BLaER1 (cell line): Measurements from ENCODE around the gene SGPL1.

Source experiments
- H3K27ac ChIP-seq: shearing (Covaris generic); formaldehyde crosslinking; 2 replicates; pipeline ENCODE4 v1.8.1; 2022
- H3K27me3 ChIP-seq: shearing (Covaris generic); formaldehyde crosslinking; 2 replicates; pipeline ENCODE4 v1.8.1; 2022
- H3K36me3 ChIP-seq: shearing (Covaris generic); formaldehyde crosslinking; 2 replicates; pipeline ENCODE4 v1.8.1; 2022
- H3K4me1 ChIP-seq: shearing (Covaris generic); formaldehyde crosslinking; 2 replicates; pipeline ENCODE4 v1.8.1; 2022
- H3K4me2 ChIP-seq: shearing (Covaris generic); formaldehyde crosslinking; 2 replicates; pipeline ENCODE4 v1.8.1; 2022
- H3K4me3 ChIP-seq: shearing (Covaris generic); formaldehyde crosslinking; 2 replicates; pipeline ENCODE4 v1.8.1; 2022
- H3K9ac ChIP-seq: shearing (Covaris generic); formaldehyde crosslinking; 2 replicates; pipeline ENCODE4 v1.8.1; 2022
- H3K9me3 ChIP-seq: shearing (Covaris generic); formaldehyde crosslinking; 2 replicates; pipeline ENCODE4 v1.8.1; 2022
- H4K20me1 ChIP-seq: shearing (Covaris generic); formaldehyde crosslinking; 2 replicates; pipeline ENCODE4 v1.8.1; 2022
- Cebpa-rat ChIP-seq: shearing (Covaris generic); IDR thresholded peaks from 2 replicates; pipeline ENCODE4 v1.8.1; 2022

Gene SGPL1

DNA sequence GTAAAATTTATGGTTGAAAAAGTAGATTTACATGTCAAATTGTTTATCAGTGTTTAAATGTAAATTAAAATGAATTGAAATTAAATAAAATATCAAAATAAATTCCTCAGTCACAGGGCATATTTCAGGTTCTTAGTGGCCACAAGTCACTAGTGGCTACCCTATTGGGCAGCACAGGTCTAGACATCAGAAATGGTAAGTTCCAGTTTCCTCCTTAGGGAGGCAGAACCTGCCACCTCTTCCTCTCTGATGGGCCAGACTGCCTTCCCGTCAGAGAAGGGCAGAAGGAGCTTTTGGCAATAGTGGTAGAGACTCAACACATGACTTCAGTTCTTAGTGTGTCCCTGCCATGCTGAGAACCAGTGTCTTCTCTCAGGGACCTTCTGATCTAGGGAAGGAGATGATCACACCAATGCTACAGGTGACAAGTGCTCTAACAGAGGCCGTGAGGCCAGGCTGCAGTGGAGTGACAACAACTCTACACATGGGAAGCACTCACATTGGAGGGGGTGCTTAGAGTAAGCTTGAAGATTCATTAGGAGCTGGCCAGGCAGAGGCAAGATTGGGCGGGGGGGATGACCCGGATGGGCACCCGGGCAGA, 87.0 kb downstream of the SGPL1 start:
- Histone ChIP-seq H3K4me1 (peaks cover 26% of the 10 kb centered on the region), H3K9ac (no peak overlapping the region), H3K9me3 (no peaks in the 10 kb centered on the region), H4K20me1 (no peaks in the 10 kb centered on the region), H3K4me3 (no peak overlapping the region), H3K4me2 (peak overlapping the region; percentile 31; the same call in 1 of the 2 replicates), H3K27me3 (no peaks in the 10 kb centered on the region), H3K36me3 (no peaks in the 10 kb centered on the region), H3K27ac (no peak overlapping the region; the same call in 1 of the 2 replicates)
- TF ChIP-seq Cebpa-rat = no peak

DNA sequence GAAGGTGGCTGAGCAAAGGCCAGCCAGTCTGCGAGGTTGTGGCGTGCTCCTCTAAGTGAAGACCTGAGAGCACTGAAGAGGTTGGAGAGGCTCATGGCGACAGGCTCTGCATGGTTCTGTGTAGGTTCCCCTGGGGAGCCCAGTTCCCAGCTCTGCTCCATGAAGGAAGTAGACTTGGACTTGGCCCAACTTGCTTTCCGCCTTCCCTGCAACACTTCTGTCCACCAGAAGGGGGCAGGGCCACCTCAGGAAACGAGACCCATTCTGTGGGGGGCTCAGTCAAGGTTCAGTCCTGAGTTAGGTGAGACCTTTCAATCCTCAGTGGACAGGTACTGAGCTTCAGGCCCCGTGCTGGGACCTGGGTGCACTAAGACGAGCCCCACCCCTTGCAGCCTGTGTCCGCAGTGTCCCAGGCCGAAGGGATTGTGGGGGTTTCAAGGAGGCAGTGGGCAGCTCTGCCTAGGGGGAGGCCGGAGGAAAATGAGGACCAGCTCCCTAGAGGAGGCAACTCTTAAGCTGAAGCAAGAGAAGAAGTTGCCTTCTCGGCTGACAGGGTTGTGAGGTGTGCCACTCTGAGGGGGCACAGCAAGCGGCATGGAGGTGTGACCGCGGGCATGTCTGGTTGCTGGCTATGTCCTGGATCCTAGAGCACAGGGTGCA, 87.6 kb downstream of the SGPL1 start:
- no peaks in the 10 kb centered on the region for H3K9me3 ChIP-seq
- H3K4me2 ChIP-seq = peak overlapping the region; percentile 31; the same call in 1 of the 2 replicates
- no peaks in the 10 kb centered on the region for H4K20me1 ChIP-seq
- no peak overlapping the region; the same call in 1 of the 2 replicates for H3K27ac ChIP-seq
- H3K4me1 ChIP-seq = peaks cover 32% of the 10 kb centered on the region
- no peaks in the 10 kb centered on the region for H3K27me3 ChIP-seq
- H3K9ac ChIP-seq = no peak overlapping the region
- H3K4me3 ChIP-seq = no peak overlapping the region
- TF ChIP-seq Cebpa-rat = no peak
- no peaks in the 10 kb centered on the region for H3K36me3 ChIP-seq

DNA sequence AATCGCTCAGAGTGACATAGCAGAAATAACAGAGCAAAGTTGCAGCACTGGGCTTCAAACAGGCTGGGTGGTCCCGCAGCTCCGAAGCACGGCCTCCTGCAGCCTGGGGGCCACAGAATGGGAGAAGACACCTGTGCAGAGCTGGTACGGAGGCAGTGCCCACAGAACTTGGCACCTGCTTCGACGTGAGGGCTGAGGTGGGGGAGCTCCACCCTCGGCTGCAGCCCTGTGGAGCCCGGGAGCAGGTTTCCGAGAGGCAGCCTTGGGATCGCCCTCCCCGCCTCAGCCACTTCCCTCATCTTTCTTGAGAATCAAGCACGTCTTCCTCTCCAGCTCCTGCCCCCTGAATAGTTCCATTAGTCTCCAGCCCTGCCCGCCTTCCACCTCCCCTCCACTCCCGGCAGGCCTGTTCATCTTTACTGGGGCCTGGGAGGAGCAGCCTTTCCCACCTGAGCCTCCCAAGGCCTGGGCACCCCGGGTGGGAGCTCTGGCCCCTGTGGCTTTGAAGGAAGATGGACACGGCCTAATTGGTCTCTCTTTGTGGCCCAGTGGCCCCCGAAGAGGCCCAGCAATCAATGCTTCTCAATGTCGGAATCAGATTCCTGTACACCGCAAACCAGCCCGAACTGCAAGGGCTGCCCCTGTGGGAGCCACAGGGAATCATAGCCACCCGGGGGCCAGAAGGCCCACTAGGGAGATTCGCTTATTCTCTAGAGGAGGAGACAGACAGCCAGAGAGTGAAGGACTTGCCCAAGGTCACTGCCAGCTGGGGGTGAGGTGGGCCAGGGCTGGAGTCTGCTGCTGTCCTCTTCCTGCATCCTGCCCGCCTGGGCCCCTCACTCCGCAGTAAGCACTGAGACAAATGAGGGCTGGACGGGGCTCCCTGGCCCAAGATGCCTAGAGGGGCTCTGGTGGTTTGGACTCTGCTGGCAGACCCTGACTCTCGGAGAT, 89.6 kb downstream of the SGPL1 start:
- no peaks in the 10 kb centered on the region for H4K20me1 ChIP-seq
- H3K36me3 ChIP-seq = no peaks in the 10 kb centered on the region
- no peak overlapping the region for H3K4me3 ChIP-seq
- 0 out of 2 replicates have a peak overlapping the region, but pooled peaks have one; percentile 12 for H3K9ac ChIP-seq
- TF ChIP-seq Cebpa-rat = no peak
- no peak overlapping the region for H3K4me2 ChIP-seq
- H3K9me3 ChIP-seq = no peaks in the 10 kb centered on the region
- H3K4me1 ChIP-seq = peaks cover 38% of the 10 kb centered on the region
- no peaks in the 10 kb centered on the region for H3K27me3 ChIP-seq
- no peak overlapping the region for H3K27ac ChIP-seq

DNA sequence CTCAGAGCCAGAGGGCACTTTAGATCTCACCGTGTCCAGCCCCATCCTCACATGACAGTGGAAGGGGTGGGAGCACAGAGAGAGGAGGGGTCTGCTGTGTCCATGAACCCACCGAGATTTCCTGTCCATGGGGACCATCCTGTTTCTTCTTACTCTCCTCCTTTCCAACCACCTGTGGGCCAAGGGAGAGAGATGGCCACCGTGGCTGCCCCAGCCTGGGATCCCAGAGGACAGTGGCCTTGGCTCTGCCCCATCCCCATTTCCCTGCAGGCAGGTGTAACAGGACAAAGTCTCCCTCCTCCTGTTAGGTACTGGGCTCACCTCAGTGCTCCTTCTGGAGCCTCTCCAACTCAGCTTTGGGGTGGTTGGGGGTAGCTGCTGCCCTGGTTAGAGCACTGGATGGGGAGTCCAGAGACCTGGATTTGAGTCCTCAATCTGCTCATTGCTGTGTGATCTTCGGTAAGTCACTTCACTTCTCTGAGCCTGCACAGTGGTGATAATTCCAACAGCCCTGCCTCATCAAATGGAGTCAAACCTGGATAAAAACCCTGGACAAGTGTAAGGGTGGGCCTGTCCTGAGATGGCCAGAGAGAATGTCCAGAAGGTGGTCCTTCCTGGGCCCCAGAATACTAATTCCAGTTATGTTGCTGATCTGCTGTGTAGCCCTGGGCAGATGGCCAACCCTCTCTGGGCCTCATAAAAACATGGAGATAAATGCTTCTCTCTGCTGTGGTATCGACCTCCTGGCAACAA, 90.5 kb downstream of the SGPL1 start:
- Histone ChIP-seq H3K9ac (no peak overlapping the region), H3K4me2 (no peak overlapping the region), H3K4me1 (peaks cover 38% of the 10 kb centered on the region), H3K9me3 (no peaks in the 10 kb centered on the region), H3K4me3 (no peak overlapping the region), H3K27me3 (no peaks in the 10 kb centered on the region), H3K27ac (no peak overlapping the region), H4K20me1 (no peaks in the 10 kb centered on the region), H3K36me3 (no peaks in the 10 kb centered on the region)
- TF ChIP-seq Cebpa-rat = no peak

DNA sequence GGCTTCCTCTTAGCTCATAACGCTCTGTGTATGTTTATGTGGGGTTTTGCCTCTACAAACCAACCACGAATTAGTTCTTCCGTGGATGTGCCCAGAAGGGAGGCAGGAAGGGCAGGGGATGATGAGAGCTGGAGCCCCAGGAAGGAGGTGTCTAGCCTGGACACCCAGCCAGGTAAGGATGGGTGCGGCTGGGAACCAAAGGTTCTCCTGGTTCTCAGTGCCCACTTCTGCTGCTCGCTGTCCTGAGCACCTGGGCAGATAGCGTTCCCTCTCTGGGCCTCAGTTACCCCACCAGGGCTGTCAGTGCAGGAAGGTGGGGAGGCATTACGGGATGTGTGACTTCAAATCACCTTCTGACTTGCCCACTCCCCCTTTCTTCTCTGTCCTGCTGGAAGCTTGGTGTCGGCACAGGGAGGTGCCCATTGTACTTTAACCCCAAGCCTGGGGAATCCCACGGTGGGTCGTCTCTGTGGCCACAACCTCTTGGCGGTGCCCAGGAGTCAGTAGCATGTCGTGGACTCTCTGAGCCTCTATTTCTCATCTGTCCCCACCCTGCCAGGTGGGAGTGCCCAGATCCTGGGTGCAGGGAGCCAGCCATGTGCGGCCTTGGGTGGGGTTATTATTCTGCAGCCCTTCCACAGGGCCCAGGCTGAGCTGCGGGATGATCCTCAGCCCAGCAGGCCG, 91.3 kb downstream of the SGPL1 start:
- peak overlapping the region; percentile 68 for H3K27ac ChIP-seq
- peaks cover 38% of the 10 kb centered on the region for H3K4me1 ChIP-seq
- H3K9ac ChIP-seq = peak overlapping the region; percentile 74
- no peaks in the 10 kb centered on the region for H3K9me3 ChIP-seq
- no peaks in the 10 kb centered on the region for H4K20me1 ChIP-seq
- TF ChIP-seq Cebpa-rat = no peak
- H3K36me3 ChIP-seq = no peaks in the 10 kb centered on the region
- no peaks in the 10 kb centered on the region for H3K27me3 ChIP-seq
- H3K4me2 ChIP-seq = peak overlapping the region; percentile 89
- H3K4me3 ChIP-seq = no peak overlapping the region

DNA sequence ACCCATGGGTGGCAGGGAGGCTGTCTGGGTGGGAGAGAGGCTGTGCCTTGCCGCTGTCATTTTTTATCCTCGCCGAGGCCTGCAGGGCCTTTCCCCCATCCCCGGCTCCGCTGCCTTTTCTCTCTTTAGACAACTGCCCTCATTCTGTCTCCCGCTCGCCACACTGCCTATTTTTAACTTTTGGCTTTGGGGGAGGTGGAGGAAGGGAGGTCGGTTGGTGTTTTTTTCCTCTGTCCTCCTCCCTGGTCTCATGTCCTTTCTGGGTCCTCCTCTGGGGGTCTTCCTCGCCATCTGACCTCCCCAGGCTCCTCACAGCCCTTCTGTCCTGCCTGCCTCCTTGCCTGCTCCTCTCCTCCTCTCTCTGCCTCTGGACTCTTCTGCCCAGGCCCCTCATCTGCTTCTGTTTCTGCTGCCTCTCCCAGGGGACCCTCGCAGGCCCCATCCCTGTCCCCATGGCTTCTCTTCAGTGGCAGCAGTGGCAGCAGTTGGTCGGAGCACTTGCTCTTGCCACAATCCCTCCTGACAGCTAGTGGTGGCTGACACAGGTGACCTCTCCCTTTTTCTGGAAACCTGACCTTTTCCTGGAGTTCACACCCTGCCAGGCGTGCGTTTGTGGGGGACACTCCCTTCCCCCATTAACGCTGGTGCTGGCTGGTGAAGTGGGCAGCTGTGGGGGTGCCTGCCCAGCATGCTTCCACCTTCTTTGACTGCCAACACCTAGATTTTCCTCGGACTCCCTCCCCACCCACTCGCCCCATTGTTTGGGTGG, 92.1 kb downstream of the SGPL1 start:
- Histone ChIP-seq H4K20me1 (no peaks in the 10 kb centered on the region), H3K9ac (peak overlapping the region; percentile 74), H3K36me3 (no peaks in the 10 kb centered on the region), H3K4me3 (no peak overlapping the region), H3K4me1 (peaks cover 36% of the 10 kb centered on the region), H3K27me3 (no peaks in the 10 kb centered on the region), H3K4me2 (peak overlapping the region; percentile 89), H3K27ac (peak overlapping the region; percentile 68), H3K9me3 (no peaks in the 10 kb centered on the region)
- TF ChIP-seq Cebpa-rat = no peak

DNA sequence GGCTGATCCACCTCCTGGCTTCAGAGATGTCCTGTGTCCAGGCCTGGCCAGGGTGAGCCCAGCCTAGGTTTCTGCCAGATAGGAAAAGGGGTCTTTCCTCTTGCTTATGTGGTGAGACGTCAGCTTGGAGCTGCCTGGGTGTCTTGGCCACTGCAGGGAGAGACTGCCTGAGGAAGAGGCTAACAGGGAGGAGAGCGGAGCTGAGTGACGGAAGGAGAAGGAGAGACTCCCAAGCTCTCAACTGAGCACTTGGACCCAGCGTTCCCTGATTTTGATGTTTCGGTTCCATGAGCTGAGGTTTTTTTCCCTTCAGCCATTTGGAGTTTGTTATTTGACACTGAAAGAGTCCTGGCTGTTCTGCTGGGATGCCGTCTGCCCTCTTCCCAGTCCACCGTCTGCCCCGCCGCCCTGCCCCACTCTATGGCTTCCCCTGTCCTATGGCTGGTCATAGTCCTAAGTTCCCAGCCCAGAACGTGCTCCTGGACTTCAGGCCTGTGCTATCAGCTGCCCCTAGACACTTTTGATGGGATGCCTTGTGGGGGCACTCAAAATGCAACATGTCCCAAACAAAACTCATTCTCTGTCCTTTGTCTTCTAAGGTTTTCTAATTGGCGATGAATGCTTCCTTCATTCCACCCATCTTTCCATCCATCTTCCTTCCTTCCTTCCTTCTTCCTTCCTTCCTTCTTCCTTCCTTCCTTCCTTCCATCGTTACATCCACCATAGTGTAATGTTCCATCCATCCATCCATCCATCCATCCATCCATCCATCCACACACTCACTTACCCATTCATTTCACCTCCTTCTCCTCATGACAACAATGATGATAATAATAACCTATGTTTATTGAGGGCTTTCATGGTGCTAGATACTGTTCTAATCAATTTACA, 92.9 kb downstream of the SGPL1 start:
- Histone ChIP-seq H3K27me3 (no peaks in the 10 kb centered on the region), H3K9me3 (no peaks in the 10 kb centered on the region), H3K27ac (peak overlapping the region; percentile 68; the same call in 1 of the 2 replicates), H3K36me3 (no peaks in the 10 kb centered on the region), H3K4me2 (peak overlapping the region; percentile 89), H3K9ac (peak overlapping the region; percentile 74; the same call in 1 of the 2 replicates), H3K4me3 (no peak overlapping the region), H4K20me1 (no peaks in the 10 kb centered on the region), H3K4me1 (peaks cover 36% of the 10 kb centered on the region)
- no peak for TF ChIP-seq Cebpa-rat
